Mucosa of stomach (tissue), 1 donor: ENCODE measurements around the gene MYH6.
"Not testable (repeated sequence)": the region's sequence is repeated elsewhere in the genome, so short reads cannot be mapped to it uniquely, and the experiment has no call there.

Experiments
- H3K27me3 ChIP-seq: one replicate; pipeline ENCODE4 v1.7.0; 2013; ENCODE audit warnings: mild to moderate bottlenecking, low read length; ENCODE audit not compliant: control insufficient read depth, insufficient read depth
- H3K36me3 ChIP-seq: one replicate; pipeline ENCODE4 v1.7.0; 2013; ENCODE audit warnings: low read length; ENCODE audit not compliant: control insufficient read depth, insufficient read depth
- H3K4me1 ChIP-seq: one replicate; pipeline ENCODE4 v1.7.0; 2013; ENCODE audit warnings: mild to moderate bottlenecking, low read length; ENCODE audit not compliant: control insufficient read depth, insufficient read depth
- H3K4me3 ChIP-seq: one replicate; pipeline ENCODE4 v1.7.0; 2013; ENCODE audit warnings: low read length
- H3K9ac ChIP-seq: one replicate; pipeline ENCODE4 v1.7.0; 2013; ENCODE audit warnings: mild to moderate bottlenecking, low read length, moderate library complexity
- H3K9me3 ChIP-seq: one replicate; pipeline ENCODE4 v1.7.0; 2013; ENCODE audit warnings: mild to moderate bottlenecking, low read length, moderate library complexity; ENCODE audit not compliant: control insufficient read depth
- donor health status: Pancreatic carcinoma.

The MYH6 gene

GRCh38 chr14:23407516-23408306 lies at the start of gene MYH6:
Gene MYH6 (minus strand): TSS chr14:23408273. CDS start chr14:23407223, 1,050 bp downstream.
- Histone ChIP-seq H3K36me3 (no peaks in the 10 kb centered on the region), H3K9ac (no peak within 1 kb of the TSS), H3K27me3 (peaks cover 12% of the 10 kb centered on the region), H3K4me3 (no peak within 1 kb of the TSS), H3K4me1 (no peaks in the 10 kb centered on the region), H3K9me3 (no peaks in the 10 kb centered on the region)

GRCh38 chr14:23456883-23457586 lies 49.0 kb upstream of the MYH6 start:
- not testable (repeated sequence) for H3K36me3 ChIP-seq, H3K4me3 ChIP-seq, H3K4me1 ChIP-seq, H3K27me3 ChIP-seq, H3K9ac ChIP-seq, H3K9me3 ChIP-seq

- Histone ChIP-seq H3K9ac (no peak overlapping the region), H3K4me1 (peaks cover 9% of the 10 kb centered on the region)
These were observed 46.4 kb upstream of the MYH6 start for GRCh38 chr14:23454445-23454856.

GRCh38 chr14:23452237-23452636 lies 44.2 kb upstream of the MYH6 start:
- H3K36me3 ChIP-seq = no peaks in the 10 kb centered on the region
- H3K27me3 ChIP-seq = no peaks in the 10 kb centered on the region
- H3K9me3 ChIP-seq = no peaks in the 10 kb centered on the region
- H3K4me3 ChIP-seq = no peak overlapping the region
- H3K9ac ChIP-seq = no peak overlapping the region
- H3K4me1 ChIP-seq = peaks cover 8% of the 10 kb centered on the region

More at GRCh38 chr14:23454445-23454856, 46.4 kb upstream of the MYH6 start:
- Histone ChIP-seq H3K36me3 (no peaks in the 10 kb centered on the region), H3K27me3 (no peaks in the 10 kb centered on the region), H3K9me3 (no peaks in the 10 kb centered on the region), H3K4me3 (no peak overlapping the region)

- H3K36me3 ChIP-seq = no peaks in the 10 kb centered on the region
- no peak overlapping the region for H3K4me3 ChIP-seq
- H3K27me3 ChIP-seq = no peaks in the 10 kb centered on the region
- H3K4me1 ChIP-seq = peaks cover 19% of the 10 kb centered on the region
- H3K9me3 ChIP-seq = no peaks in the 10 kb centered on the region
- no peak overlapping the region for H3K9ac ChIP-seq
These were observed 42.3 kb upstream of the MYH6 start for GRCh38 chr14:23450379-23450778.

GRCh38 chr14:23449314-23449713 lies 41.2 kb upstream of the MYH6 start:
- H3K4me3 ChIP-seq = no peak overlapping the region
- H3K9ac ChIP-seq = no peak overlapping the region
- peaks cover 19% of the 10 kb centered on the region for H3K4me1 ChIP-seq
- no peaks in the 10 kb centered on the region for H3K36me3 ChIP-seq
- no peaks in the 10 kb centered on the region for H3K27me3 ChIP-seq
- no peaks in the 10 kb centered on the region for H3K9me3 ChIP-seq

- H3K4me1 ChIP-seq = peaks cover 19% of the 10 kb centered on the region
- H3K36me3 ChIP-seq = no peaks in the 10 kb centered on the region
- H3K9ac ChIP-seq = no peak overlapping the region
- H3K4me3 ChIP-seq = no peak overlapping the region
- H3K9me3 ChIP-seq = no peaks in the 10 kb centered on the region
- no peaks in the 10 kb centered on the region for H3K27me3 ChIP-seq
These were observed 39.6 kb upstream of the MYH6 start for GRCh38 chr14:23447361-23448350.

- Histone ChIP-seq H3K9ac (no peak overlapping the region), H3K4me3 (no peak overlapping the region), H3K27me3 (no peaks in the 10 kb centered on the region), H3K36me3 (no peaks in the 10 kb centered on the region), H3K4me1 (peaks cover 19% of the 10 kb centered on the region), H3K9me3 (no peaks in the 10 kb centered on the region)
These were observed 38.3 kb upstream of the MYH6 start for GRCh38 chr14:23446291-23446851.

- no peak overlapping the region for H3K9ac ChIP-seq
- H3K4me3 ChIP-seq = no peak overlapping the region
- H3K27me3 ChIP-seq = no peaks in the 10 kb centered on the region
- H3K4me1 ChIP-seq = peaks cover 19% of the 10 kb centered on the region
- H3K36me3 ChIP-seq = no peaks in the 10 kb centered on the region
- H3K9me3 ChIP-seq = no peaks in the 10 kb centered on the region
These were observed 37.7 kb upstream of the MYH6 start for GRCh38 chr14:23445773-23446172.

- Histone ChIP-seq H3K9me3 (no peaks in the 10 kb centered on the region), H3K4me1 (peaks cover 19% of the 10 kb centered on the region), H3K27me3 (no peaks in the 10 kb centered on the region), H3K9ac (no peak overlapping the region), H3K36me3 (no peaks in the 10 kb centered on the region), H3K4me3 (no peak overlapping the region)
These were observed 36.2 kb upstream of the MYH6 start for GRCh38 chr14:23444314-23444713.

GRCh38 chr14:23443881-23444280 lies 35.8 kb upstream of the MYH6 start:
- no peaks in the 10 kb centered on the region for H3K27me3 ChIP-seq
- no peak overlapping the region for H3K9ac ChIP-seq
- H3K4me1 ChIP-seq = peaks cover 19% of the 10 kb centered on the region
- no peak overlapping the region for H3K4me3 ChIP-seq
- H3K9me3 ChIP-seq = no peaks in the 10 kb centered on the region
- H3K36me3 ChIP-seq = no peaks in the 10 kb centered on the region
